HL-60/S4 treated with retinoic acid at 250 ng/mL for 4 days and 3 days (cell line): ENCODE measurements around the gene ARL4D.
"Not testable (repeated sequence)": the region's sequence is repeated elsewhere in the genome, so short reads cannot be mapped to it uniquely, and the experiment has no call there.

ENCODE experiments used
- in situ Hi-C: fragments of 300-500 bp; cut with MboI; formaldehyde crosslinking; loops from 2 replicates; pipeline ENCODE4 v1.7.0; 2022; ENCODE audit warnings: low sequenced_read_pairs

Gene ARL4D

DNA sequence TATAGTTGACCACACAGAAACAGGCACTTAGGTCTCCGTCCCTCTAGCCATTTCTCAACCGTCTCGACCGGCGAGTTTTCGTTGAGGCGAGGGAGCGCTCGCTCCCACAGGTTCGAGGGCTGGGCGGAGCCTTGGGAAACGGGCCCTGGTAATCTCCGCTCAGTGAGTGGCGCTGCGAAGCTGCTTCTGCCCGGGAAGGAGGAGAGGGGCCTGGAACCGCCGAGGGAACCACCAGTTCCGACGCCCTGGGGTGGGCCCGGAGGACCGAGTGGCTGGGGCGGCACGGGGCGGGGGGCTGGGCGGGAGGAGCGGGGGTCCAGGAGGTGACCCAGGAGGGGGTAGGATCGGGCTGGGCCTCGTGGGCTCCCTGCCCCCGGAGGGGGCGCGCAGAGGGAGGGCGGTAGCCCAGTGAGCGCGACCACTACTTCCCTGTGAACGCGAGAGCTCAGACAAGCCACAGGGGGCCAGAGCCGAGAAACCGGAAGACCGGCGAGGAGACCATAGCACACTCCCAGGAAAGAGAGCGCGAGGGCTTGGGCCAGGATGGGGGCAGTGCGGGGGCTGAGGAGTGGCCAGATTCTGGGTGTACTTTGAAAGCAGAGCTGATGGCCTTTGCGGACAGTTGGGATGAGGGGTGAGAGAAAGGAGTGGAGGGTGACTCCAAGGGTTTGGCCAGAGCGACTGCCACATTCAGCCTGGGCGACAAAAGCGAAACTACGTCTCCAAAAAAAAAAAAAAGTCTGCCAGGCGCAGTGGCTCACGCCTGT, 29.9 kb upstream of the ARL4D start:
- in situ Hi-C loops, result no loop called here

DNA sequence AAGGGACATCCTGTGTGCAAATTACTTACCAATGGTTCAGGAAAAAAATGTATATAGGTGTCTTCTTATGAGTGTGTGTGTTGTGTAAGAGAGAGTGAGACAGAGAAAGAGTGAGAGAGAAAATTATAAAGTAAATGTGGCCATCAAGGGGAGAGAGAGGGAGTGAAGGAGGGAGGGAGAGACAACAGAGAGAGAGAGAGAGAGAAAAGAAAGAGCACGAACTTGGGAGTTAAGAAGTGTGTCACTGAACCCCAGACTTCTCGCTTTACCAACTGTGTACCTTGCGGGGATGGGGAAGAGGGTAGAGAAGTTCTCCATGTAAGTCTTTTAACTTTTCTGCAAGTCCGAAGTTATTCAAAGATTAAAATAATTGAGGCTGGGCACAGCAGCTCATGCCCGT, 28.8 kb upstream of the ARL4D start:
- in situ Hi-C loops, result no loop called here

GRCh38 chr17:43371227-43371821, 27.5 kb upstream of the ARL4D start:
- in situ Hi-C loops, result no loop called here

DNA sequence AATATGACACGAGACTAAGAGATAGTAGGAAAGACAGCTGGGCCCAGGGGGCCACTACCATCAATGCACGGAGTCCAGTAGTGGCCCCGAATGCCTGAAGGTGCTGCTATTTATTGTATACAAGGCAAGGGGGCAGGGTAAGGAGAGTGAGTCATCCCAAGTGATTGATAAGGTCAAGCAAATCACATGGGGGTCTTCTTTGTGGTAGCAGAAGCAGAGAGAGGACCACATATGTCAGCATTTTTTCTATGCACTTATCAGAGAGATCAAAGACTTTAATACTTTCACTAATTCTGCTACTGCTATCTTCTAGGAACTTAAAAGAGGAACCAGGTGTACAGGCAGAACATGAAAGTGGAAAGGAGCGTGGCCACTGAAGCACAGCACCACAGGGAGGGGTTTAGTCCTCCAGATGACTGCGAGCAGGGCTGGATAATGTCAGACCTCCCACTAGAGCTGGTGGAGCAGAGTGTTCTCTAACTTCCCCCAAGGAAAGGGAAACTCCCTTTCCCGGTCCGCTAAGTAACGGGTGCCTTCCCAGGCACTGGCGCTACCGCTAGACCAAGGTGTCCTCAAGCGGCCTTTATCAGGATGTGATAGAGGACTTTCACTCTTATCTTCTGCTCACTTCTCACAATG, 26.4 kb upstream of the ARL4D start:
- in situ Hi-C loops, result no loop called here

- in situ Hi-C loops, result no loop called here
Observed at GRCh38 chr17:43373356-43373755, 25.4 kb upstream of the ARL4D start.

- in situ Hi-C loops, result not testable (repeated sequence)
Observed at GRCh38 chr17:43375915-43376314, 22.9 kb upstream of the ARL4D start.

DNA sequence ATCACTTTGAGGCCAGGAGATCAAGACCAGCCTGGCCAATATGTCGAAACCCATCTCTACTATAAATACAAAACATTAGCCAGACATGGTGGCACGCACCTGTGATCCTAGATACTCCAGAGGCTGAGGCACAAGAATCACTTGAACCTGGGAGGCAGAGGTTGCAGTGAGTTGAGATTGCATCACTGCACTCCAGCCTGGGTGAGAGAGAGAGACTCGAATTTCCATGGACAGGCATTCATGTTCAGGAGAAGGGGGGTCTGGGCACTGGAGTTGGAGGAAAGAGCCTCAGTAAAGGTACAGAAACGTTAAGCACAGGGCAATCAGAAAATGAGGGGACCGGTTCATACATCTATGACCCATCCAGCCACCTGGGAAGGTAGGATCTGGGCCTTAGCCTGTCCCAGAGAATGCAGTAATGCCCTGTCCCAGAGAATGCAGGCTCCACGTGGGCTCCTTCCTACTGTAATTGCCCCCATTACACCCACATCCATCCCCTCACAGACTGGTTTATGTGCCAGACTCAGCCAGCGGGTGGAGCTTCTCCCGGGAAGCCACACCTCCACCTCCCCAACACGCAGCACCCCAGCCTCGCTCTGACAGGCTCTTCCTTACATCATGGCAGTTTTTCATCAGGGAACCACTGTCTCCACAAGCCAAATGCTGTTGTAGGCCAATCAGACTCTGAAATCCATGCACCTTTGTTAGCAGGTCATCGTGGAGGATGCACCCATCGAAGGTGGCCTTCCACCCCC, 21.6 kb upstream of the ARL4D start:
- in situ Hi-C loops, result no loop called here

DNA sequence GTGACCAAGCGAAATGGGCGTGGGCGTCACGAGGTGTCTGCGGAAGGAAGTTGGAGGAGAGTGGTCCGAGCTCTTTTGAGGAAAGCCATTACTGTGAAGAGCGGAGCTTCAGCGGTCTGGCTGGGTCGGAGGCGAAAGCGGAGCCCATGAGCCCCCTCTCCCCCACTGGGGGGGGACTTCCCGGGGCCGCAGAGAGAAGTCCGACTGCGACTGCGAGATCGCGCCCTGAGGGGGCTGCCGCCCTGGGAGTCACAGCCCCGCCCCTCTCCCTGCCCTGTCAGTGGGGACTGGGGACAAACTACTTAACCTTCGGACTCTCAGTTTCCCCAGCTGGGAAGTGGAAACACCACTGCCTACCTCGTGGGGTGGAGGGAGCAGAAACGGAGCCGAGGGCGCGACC, 20.0 kb upstream of the ARL4D start:
- in situ Hi-C loops, result no loop called here

- in situ Hi-C loops, result no loop called here
Observed at GRCh38 chr17:43380307-43380706, 18.5 kb upstream of the ARL4D start.

DNA sequence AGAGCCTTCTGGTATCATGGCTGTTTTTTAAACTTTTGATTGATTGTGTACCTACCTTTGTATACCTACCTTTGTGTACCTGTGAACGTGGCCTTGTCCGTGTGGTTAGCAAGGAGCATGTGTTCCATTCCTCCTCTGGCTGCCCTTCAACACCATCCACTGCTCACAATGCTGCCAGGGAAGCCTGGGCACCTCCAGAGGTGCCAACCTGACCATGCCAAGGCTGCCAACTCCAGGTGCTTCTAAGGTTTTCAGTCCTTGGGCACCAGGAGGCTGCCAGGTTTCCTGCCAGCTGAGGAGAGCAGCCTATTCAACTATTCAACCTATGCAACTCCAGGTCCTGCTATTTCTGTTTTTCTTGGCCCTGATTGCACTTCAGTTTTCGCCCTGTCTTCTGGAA, 17.6 kb upstream of the ARL4D start:
- in situ Hi-C loops, result no loop called here

DNA sequence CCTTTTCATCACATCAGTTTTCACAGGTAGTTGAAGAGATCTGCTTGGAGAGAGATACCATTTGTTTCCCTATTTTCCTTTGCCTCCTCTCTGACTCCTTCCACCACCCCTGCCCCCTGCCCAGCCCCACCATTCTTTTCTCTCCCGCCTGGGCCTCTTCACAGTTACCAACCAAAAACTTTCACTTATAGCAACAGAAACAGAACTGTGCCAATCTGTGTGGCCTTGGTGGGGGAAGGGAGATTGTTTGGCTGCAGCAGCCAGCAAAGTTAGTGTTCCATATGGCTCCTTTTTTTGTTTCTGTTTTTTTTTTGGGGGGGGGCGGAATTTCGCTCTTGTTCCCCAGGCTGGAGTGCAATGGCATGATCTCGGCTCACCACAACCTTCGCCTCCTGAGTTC, 17.2 kb upstream of the ARL4D start:
- in situ Hi-C loops, result no loop called here

DNA sequence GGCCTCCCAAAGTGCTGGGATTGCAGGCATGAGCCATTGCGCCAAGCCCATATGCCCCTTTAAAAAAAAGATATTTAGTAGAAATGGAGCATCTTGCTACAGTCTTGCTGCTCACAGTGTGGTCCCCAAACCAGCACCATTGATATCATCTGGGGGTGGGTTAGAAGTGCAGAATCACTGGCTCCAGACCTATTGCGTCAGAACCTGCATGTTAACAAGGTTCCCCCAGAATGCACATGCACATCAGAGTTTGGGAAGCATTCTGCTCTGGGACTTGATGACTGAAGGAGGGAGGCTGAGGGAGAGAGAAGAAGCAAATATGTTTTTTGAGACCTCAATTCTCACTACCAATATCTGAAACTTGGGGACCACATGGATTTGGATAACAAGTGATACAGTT, 16.0 kb upstream of the ARL4D start:
- in situ Hi-C loops, result no loop called here

DNA sequence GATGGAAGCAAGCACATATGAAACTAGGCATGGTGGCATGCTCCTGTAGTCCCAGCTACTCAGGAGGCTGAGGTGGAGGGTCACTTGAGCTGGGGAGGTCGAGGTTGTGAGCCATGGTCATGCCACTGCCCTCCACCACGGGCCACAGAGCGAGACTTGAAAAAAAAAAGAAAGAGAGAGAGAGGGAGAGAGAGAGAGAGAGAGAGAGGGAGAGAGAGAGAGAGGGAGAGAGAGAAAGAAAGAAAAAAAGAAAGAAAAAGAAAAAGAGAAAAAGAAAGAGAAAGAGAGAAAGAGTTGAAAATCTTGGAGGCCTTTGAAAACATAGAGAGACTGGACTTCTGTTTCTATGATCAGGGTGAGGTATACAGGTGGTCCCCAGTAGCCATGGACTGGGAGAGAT, 15.4 kb upstream of the ARL4D start:
- in situ Hi-C loops, result no loop called here

DNA sequence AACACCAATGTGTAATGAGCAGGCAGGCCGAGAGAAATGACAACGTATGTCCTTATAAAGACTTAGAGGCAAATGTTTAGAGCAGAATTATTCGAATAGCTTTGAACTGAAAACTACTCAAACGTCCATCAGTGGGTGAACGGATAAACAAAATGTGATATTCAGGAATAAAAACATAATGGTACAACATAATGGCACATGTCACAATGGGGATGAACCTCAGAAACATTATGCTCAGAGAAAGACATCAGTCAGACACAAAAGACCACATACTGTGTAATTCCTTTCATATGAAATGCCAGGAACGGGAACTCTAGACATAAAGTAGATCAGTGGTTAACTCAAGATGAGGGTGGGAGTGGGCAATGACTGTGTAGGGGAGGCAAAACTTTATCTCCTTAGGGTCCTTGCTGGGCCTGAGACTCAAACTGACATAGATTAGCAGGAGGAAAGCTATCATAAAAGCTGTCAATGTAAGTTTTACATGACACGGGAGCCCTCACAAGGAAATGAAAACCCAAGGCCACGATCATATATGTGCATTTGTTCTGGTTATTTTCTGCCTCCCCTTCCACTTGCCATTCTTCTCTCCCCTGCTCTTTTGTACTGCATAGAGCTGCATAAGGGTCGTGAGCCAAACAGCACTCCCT, 14.8 kb upstream of the ARL4D start:
- in situ Hi-C loops, result no loop called here

DNA sequence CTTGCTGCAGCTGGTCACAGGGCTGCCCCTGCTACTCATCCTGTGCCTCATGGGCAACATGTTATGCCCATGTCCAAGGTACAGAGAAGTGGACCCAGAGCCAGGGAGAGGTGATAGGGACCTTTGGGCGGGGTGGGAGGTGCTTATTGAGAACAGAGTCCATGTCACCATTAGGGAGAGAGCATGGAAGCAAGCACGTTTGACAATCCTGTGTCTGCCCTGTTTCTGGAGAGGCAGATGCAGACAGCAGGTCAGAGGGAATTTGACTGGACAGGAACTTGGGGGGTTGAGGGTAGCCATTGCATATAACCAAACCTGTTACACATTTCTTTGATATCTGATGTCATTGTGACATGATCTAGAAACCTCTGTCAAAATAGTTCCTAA, 14.3 kb upstream of the ARL4D start:
- in situ Hi-C loops, result no loop called here

DNA sequence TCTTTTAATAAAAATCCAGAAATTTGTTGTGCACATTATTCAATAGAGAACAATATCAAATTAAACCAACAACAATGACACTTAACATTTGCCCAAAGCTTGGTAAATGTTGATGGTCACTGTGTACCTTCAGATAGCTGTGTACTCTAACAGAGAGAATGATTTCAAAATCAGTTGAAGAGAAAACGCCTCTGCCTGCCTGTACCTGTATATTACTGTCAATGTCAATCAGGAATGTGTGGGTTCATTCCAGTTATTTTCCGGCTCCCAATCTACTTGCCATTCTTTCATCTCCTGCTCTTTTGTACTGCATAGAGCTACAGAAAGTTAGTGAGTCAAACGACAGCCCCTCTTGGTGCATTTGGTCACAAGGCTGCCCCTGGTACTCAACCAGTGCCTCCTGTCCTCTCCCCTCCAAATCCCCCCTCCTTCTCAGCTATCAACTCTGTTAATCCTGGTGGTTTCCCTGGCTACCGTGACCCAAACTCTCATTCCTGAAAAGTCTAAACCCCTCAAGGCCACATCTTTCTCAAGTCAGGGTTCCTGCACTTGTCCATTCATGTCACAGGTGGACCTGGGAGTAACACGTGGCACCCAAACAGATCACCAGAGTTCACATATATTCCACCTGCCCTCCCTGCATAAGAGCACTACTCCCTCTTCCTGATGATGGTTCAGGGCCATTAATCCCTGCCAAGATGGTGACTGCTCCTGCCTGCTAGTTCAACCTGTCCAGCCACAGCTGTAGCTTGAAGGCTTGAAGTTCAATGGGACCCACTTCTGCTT, 13.6 kb upstream of the ARL4D start:
- in situ Hi-C loops, result no loop called here

- in situ Hi-C loops, result no loop called here
Observed at GRCh38 chr17:43388359-43389045, 10.3 kb upstream of the ARL4D start.

GRCh38 chr17:43389046-43389947, 9.5 kb upstream of the ARL4D start:
- in situ Hi-C loops, result no loop called here

GRCh38 chr17:43392397-43392796, 6.4 kb upstream of the ARL4D start:
- in situ Hi-C loops, result no loop called here
